PC-3 (cell line): ENCODE measurements around the gene SLC26A11. TPM values are rescaled to one million over a fixed set of nuclear protein-coding genes. Genes with fewer than 3 reads are reported as not detected.

Experiments
- ATAC-seq: fragments of 200-7000 bp; cut with Tn5 transposase; 2 replicates; pipeline ENCODE4 v1.9.1; 2020; ENCODE audit warnings: mild to moderate bottlenecking, moderate library complexity
- BruUV-seq: library from RNA; stranded (reverse); fragments of 400-500 nt; replicated peaks from 2 replicates; lab custom pipeline; 2021; lab: Mats Ljungman, UMichigan
- CTCF ChIA-PET: fragments of 300-600 bp; sonication (Branson Sonifier 250); formaldehyde crosslinking; loops from one replicate; lab custom pipeline; 2022; ENCODE audit warnings: antibody characterized with exemption; lab: Charles Lee
- POLR2A ChIA-PET: fragments of 300-600 bp; sonication (Branson Sonifier 250); formaldehyde crosslinking; loops from one replicate; lab custom pipeline; 2022; ENCODE audit warnings: antibody characterized with exemption; ENCODE audit not compliant: unreplicated experiment; lab: Charles Lee
- DNase-seq: peaks from one replicate; pipeline ENCODE4 v3.0.0-alpha.2; 2015
- H2AFZ ChIP-seq: fragments of 300-600 bp; sonication (generic); 2 replicates; pipeline ENCODE4 v1.6.0; 2016; ENCODE audit warnings: antibody characterized with exemption, low read length
- H3F3A ChIP-seq: fragments of 300-600 bp; sonication (generic); one replicate; pipeline ENCODE4 v1.6.0; 2017; ENCODE audit warnings: antibody characterized with exemption, low read length, control low read depth, mild to moderate bottlenecking; ENCODE audit not compliant: unreplicated experiment
- H3K27ac ChIP-seq: fragments of 300-600 bp; sonication (generic); 2 replicates; pipeline ENCODE4 v1.5.1; 2016; ENCODE audit warnings: mild to moderate bottlenecking, low read length
- H3K27me3 ChIP-seq: fragments of 300-600 bp; sonication (generic); 2 replicates; pipeline ENCODE4 v1.6.1; 2016; ENCODE audit warnings: low read length, mixed read lengths
- H3K36me3 ChIP-seq: fragments of 300-600 bp; sonication (generic); 2 replicates; pipeline ENCODE4 v1.6.1; 2016; ENCODE audit warnings: low read depth, mixed run types, low read length, mixed read lengths
- H3K4me1 ChIP-seq: fragments of 300-600 bp; sonication (generic); 2 replicates; pipeline ENCODE4 v1.5.1; 2016; ENCODE audit warnings: low read length; ENCODE audit not compliant: insufficient read depth
- H3K4me2 ChIP-seq: fragments of 300-600 bp; sonication (generic); 2 replicates; pipeline ENCODE4 v1.6.0; 2016; ENCODE audit warnings: low read length
- H3K4me3 ChIP-seq: fragments of 300-600 bp; sonication (generic); 2 replicates; pipeline ENCODE4 v1.5.1; 2016; ENCODE audit warnings: mild to moderate bottlenecking, low read length, mixed read lengths
- H3K79me2 ChIP-seq: fragments of 300-600 bp; sonication (generic); 2 replicates; pipeline ENCODE4 v1.6.1; 2017; ENCODE audit warnings: low read length, mixed read lengths
- H3K9ac ChIP-seq: fragments of 300-600 bp; sonication (generic); 2 replicates; pipeline ENCODE4 v1.6.0; 2016; ENCODE audit warnings: mild to moderate bottlenecking, low read length
- H3K9me2 ChIP-seq: fragments of 300-600 bp; sonication (generic); replicated peaks from 2 replicates; pipeline ENCODE4 v1.6.1; 2016; ENCODE audit warnings: mixed run types, low read length, mixed read lengths
- H3K9me3 ChIP-seq: fragments of 300-600 bp; sonication (generic); 2 replicates; pipeline ENCODE4 v1.6.1; 2016; ENCODE audit warnings: low read length, mixed read lengths
- H4K20me1 ChIP-seq: fragments of 300-600 bp; sonication (generic); 2 replicates; pipeline ENCODE4 v1.6.1; 2016; ENCODE audit warnings: low read length, mixed read lengths
- EZH2 ChIP-seq: fragments of 300-600 bp; sonication (generic); IDR thresholded peaks from one replicate; pipeline ENCODE4 v1.6.1; 2017; ENCODE audit warnings: antibody characterized with exemption, mild to moderate bottlenecking, low read length; ENCODE audit not compliant: unreplicated experiment
- EZH2phosphoT487 ChIP-seq: fragments of 300-600 bp; sonication (generic); IDR thresholded peaks from 2 replicates; pipeline ENCODE4 v1.6.1; 2018; ENCODE audit warnings: mild to moderate bottlenecking, antibody characterized with exemption, low read length, borderline replicate concordance
- intact Hi-C: fragments of 100-400 bp; cut with micrococcal nuclease; formaldehyde crosslinking; loops from 2 replicates; pipeline ENCODE4 v1.9.0; 2023
- total RNA-seq: library from RNA; depleted of rRNA; stranded (reverse); fragments of >200 nt; gene quantifications from 2 replicates; pipeline ENCODE4 v1.2.3, GENCODE V29; 2014
- TF ChIP-seq, protein P1 (sequence below): fragments of 300-600 bp; sonication (generic); conservative IDR thresholded peaks from 2 replicates; pipeline ENCODE4 v1.5.1; 2017; ENCODE audit warnings: antibody characterized with exemption, low read depth, mild to moderate bottlenecking, low read length

SLC26A11 gene
- total RNA-seq, 1 experiment from 2014 or later: 18.4 TPM

DNA sequence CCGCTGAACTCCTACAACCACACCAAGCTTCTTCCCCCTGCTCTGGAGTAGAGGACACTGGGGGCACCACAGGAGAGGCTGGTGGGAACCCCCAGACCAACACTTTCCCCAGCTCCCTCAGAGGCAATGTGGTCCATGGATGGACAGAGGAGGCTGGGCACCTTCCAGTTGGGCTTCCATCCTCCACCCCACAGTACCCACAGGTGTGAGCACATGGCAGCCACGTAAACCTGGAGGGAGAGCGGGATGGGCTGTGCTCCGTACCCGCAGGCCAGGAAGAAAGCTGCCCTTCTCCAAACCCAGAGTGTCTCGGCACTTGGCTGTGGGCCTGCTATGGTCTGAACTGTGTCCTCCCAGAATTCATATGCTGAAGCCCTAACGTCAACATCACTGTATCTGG lies 1.8 kb upstream of the SLC26A11 start:
- H3K27ac ChIP-seq: no peak overlapping the region
- intact Hi-C loops: loop anchor here (2.0 kb wide), 1 partner anchor 36 kb away; no protein-coding TSS in a partner anchor
- H3K27me3 ChIP-seq: no peaks in the 10 kb centered on the region
- BruUV-seq: no TSS peak
- CTCF ChIA-PET: no interaction called here
- H3K79me2 ChIP-seq: peaks cover 30% of the 10 kb centered on the region
- H3K36me3 ChIP-seq: peaks cover 13% of the 10 kb centered on the region
- no peaks in the 10 kb centered on the region for H3K9me2 ChIP-seq
- H3K4me1 ChIP-seq: peaks cover 20% of the 10 kb centered on the region
- H2AFZ ChIP-seq: no peak overlapping the region
- H3K4me3 ChIP-seq: no peak overlapping the region
- DNase-seq: no peak
- H4K20me1 ChIP-seq: peaks cover 5% of the 10 kb centered on the region; the same call in 1 of the 2 replicates
- H3K4me2 ChIP-seq: peak overlapping the region; percentile 95; the same call in 1 of the 2 replicates
- no peaks in the 10 kb centered on the region for H3F3A ChIP-seq
- TF ChIP-seq EZH2phosphoT487: no peak
- TF ChIP-seq, protein P1, sequence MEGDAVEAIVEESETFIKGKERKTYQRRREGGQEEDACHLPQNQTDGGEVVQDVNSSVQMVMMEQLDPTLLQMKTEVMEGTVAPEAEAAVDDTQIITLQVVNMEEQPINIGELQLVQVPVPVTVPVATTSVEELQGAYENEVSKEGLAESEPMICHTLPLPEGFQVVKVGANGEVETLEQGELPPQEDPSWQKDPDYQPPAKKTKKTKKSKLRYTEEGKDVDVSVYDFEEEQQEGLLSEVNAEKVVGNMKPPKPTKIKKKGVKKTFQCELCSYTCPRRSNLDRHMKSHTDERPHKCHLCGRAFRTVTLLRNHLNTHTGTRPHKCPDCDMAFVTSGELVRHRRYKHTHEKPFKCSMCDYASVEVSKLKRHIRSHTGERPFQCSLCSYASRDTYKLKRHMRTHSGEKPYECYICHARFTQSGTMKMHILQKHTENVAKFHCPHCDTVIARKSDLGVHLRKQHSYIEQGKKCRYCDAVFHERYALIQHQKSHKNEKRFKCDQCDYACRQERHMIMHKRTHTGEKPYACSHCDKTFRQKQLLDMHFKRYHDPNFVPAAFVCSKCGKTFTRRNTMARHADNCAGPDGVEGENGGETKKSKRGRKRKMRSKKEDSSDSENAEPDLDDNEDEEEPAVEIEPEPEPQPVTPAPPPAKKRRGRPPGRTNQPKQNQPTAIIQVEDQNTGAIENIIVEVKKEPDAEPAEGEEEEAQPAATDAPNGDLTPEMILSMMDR: no peak
- no peak for TF ChIP-seq EZH2
- H3K9me3 ChIP-seq: no peaks in the 10 kb centered on the region
- no peak overlapping the region for H3K9ac ChIP-seq
- ATAC-seq: no peak
- POLR2A ChIA-PET: interaction anchor here (0.5 kb wide), 1 partner anchor 9 kb away, joined by 34 read pairs; no protein-coding TSS in a partner anchor

DNA sequence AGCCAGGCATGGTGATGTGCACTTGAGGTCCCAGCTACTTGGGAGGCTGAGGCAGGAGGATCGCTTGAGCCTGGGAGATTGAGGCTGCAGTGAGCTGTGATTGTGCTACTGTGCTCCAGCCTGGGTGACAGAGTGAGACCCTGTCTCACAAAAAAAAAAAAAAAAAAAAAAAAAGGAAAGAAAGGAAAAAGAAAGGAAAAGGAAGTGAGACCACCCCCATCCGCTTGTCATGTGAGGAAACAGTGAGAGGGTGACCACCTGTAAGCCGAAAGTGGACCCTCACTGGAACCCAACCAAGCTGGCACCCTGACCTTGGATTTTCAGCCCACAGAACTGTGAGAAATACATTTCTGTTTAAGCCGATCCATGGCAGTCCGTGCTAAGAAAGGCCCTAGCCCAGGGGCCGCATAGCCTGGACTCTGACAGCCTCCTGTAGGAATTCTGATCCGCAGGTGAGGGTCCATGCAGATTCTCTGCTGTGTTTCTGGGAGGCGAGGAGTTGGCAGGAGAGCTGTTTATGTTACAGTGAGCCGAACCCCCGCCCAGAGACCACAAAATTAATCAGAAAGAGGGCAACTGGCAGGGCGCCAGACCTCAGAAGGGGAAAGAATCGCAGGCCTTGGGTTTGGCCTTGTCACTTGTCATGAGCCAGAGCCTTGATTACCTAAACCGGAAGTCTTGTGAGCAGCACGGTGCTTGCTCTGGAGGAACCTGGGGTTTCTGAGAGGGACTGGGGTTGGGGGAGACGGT lies 1.0 kb upstream of the SLC26A11 start:
- peak; percentile 90 for DNase-seq
- peak overlapping the region; percentile 66 for H2AFZ ChIP-seq

More for the DNA sequence above, 1.0 kb upstream of the SLC26A11 start:
- Histone ChIP-seq H3K9ac (peak overlapping the region; percentile 82), H3K36me3 (peaks cover 13% of the 10 kb centered on the region), H3K79me2 (peaks cover 30% of the 10 kb centered on the region), H3K27ac (peak overlapping the region; percentile 31), H3K9me2 (no peaks in the 10 kb centered on the region), H3F3A (no peaks in the 10 kb centered on the region), H3K4me1 (peaks cover 20% of the 10 kb centered on the region), H3K27me3 (no peaks in the 10 kb centered on the region), H3K4me2 (peak overlapping the region; percentile 95), H3K9me3 (no peaks in the 10 kb centered on the region), H3K4me3 (peak overlapping the region; percentile 82), H4K20me1 (peaks cover 5% of the 10 kb centered on the region; the same call in 1 of the 2 replicates)
- ChIA-PET POLR2A (no interaction called here), CTCF (interaction anchor here (0.7 kb wide), 1 partner anchor 137 kb away, joined by 3 read pairs; no protein-coding TSS in a partner anchor)
- no TSS peak for BruUV-seq
- intact Hi-C loops: loop anchor here (2.0 kb wide), 1 partner anchor 36 kb away; no protein-coding TSS in a partner anchor
- TF ChIP-seq, protein P1: no peak
- TF ChIP-seq EZH2phosphoT487 (no peak), EZH2 (no peak)
- ATAC-seq: peak; percentile 48
